ENCODE measurements around the gene USP6NL.

- TF ChIP-seq CTCF (IDR thresholded peaks at IDR 0.05) (no peak), MAX (IDR thresholded peaks at IDR 0.05; ENCODE audit: low read depth) (no peak), TAF1 (IDR thresholded peaks at IDR 0.05; ENCODE audit: borderline replicate concordance, low read depth, low read length) (no peak), YY1 (IDR thresholded peaks at IDR 0.05; ENCODE audit: low read depth) (no peak), POLR2AphosphoS5 (IDR thresholded peaks at IDR 0.05; ENCODE audit: low read depth, low read length) (no peak), RXRA (IDR thresholded peaks at IDR 0.05; ENCODE audit: borderline replicate concordance, low read depth) (no peak), TEAD4 (IDR thresholded peaks at IDR 0.05; ENCODE audit: borderline replicate concordance, insufficient read depth) (no peak), FOXM1 (IDR thresholded peaks at IDR 0.05; ENCODE audit: low read depth) (no peak), EZH2phosphoT487 (IDR thresholded peaks at IDR 0.05; ENCODE audit: borderline replicate concordance, low read depth) (no peak)
- TF ChIP-seq, protein P1, sequence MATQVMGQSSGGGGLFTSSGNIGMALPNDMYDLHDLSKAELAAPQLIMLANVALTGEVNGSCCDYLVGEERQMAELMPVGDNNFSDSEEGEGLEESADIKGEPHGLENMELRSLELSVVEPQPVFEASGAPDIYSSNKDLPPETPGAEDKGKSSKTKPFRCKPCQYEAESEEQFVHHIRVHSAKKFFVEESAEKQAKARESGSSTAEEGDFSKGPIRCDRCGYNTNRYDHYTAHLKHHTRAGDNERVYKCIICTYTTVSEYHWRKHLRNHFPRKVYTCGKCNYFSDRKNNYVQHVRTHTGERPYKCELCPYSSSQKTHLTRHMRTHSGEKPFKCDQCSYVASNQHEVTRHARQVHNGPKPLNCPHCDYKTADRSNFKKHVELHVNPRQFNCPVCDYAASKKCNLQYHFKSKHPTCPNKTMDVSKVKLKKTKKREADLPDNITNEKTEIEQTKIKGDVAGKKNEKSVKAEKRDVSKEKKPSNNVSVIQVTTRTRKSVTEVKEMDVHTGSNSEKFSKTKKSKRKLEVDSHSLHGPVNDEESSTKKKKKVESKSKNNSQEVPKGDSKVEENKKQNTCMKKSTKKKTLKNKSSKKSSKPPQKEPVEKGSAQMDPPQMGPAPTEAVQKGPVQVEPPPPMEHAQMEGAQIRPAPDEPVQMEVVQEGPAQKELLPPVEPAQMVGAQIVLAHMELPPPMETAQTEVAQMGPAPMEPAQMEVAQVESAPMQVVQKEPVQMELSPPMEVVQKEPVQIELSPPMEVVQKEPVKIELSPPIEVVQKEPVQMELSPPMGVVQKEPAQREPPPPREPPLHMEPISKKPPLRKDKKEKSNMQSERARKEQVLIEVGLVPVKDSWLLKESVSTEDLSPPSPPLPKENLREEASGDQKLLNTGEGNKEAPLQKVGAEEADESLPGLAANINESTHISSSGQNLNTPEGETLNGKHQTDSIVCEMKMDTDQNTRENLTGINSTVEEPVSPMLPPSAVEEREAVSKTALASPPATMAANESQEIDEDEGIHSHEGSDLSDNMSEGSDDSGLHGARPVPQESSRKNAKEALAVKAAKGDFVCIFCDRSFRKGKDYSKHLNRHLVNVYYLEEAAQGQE (IDR thresholded peaks at IDR 0.05; ENCODE audit: low read depth, low read length): no peak
Measured at GRCh38 chr10:11625019-11625735, 13.7 kb upstream of the USP6NL start.
